GM12875 (cell line): Measurements from ENCODE around the gene NKG7.

Experiments
- H3K4me3 ChIP-seq: one replicate; pipeline ENCODE4 v1.5.1; 2011; ENCODE audit warnings: low read depth, low read length, control low read depth
- CTCF ChIP-seq: IDR thresholded peaks from 2 replicates; pipeline ENCODE4 v1.5.1; 2011; ENCODE audit warnings: low read depth, mild to moderate bottlenecking, control low read depth, inconsistent platforms, low read length, moderate library complexity, borderline replicate concordance; ENCODE audit not compliant: insufficient read depth

NKG7 gene

DNA sequence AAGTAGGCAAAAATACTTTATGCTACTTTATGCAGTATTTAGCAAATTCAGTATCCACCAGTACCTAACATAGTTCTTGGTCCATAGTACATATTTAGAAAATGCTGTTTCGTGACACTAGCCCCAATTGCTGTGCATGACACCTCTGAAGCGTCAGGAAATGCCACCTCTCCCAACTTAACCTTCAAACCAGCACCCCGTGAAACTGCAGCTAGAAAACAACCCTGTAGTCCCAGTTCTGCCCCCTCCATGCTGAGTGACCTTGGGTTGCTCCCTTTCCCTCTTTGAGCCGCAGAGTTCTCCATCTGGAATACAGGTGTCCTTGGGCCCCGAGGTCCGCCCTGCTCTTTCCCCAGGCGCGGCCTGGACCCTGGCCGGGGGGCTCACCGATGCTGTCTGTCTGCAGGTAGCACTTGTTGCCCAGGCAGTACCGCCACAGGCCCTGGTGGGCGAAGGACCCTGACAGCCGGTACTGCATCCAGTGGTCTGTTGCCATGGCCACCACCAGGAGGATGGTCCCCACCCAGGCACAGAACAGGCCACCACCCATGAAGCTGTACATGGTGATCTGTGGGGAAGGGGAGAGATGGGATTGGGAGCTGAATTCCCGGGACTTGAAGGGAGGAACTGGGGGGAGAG lies 14.5 kb upstream of the NKG7 start:
- H3K4me3 ChIP-seq: no peak overlapping the region
- no peak for TF ChIP-seq CTCF

DNA sequence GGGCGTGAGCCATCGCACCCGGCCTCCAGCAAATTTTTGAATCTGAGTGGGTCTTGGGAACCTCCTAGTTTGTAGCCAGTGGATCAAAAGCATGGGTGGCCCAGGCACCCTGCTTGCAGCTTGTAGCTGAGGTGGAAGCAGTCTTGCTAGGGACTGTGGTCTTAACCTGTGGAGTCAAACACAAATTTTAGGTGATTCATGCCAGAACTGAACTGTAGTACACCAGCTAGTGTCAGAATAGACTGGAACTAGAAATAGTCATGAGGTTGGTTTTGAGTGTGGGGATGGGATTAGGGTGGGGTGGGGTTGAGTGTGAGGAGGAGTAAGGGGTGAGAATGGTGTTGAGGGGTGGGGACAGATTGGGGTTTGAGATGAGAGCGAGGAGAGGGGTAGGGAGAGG lies 9.6 kb upstream of the NKG7 start:
- TF ChIP-seq CTCF: no peak
- no peak overlapping the region for H3K4me3 ChIP-seq

DNA sequence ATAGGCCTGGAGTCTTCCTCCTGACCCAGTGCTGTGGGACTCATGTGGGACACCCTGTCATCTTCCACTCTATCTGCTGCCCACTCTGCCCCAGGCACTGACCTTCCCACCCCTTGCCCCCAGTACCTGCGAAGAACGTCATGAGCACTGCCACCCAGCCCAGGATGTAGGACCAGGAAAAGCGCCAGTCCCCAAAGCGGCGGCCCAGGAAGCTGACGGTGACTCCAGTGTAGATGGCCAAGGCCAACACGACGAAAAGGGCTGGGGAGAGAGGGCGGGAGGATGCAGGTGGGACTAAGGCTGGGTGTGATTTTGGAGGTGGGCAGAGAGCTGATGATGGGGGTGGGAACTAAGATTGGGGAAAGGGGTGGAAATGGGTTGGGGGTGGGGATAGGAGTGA lies 7.9 kb upstream of the NKG7 start:
- H3K4me3 ChIP-seq: no peak overlapping the region
- TF ChIP-seq CTCF: no peak

- no peak for TF ChIP-seq CTCF
- H3K4me3 ChIP-seq: no peak overlapping the region
Observed at GRCh38 chr19:51377422-51377821, 5.0 kb upstream of the NKG7 start.

DNA sequence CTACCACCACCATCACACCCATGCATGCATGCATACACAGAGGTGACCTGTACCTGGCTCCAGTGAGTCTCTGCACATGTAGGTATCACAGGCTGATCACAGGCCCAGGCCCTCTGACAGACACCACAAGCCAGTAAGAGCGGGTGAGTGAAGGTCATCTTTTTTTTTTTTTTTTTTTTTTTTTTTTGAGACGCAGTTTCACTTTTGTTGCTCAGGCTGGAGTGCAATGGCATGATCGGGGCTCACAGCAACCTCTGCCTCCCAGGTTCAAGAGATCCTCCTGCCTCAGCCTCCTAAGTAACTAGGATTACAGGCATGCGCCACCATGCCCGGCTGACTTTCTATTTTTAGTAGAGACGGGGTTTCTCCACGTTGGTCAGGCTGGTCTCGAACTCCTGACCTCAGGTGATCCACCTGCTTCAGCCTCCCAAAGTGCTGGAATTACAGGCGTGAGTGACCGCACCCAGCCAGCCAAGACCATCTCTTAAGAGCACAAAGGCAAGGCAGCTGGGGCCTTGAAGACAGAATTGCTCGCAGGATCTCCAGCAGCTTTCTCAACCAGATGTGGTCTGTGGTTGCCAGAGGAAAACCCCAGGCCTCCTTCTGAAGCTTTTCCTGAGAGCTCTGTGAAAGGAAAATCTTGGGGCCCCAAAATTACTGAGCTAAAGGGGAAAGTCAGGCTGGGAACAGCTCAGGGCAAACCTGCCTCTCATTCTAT lies 3.2 kb upstream of the NKG7 start:
- no peak for TF ChIP-seq CTCF
- H3K4me3 ChIP-seq: no peak overlapping the region

- peak overlapping the region; percentile 19 for H3K4me3 ChIP-seq
Observed at GRCh38 chr19:51372021-51372648, 319 bp downstream of the NKG7 start.

More at GRCh38 chr19:51372021-51372648, 319 bp downstream of the NKG7 start:
- no peak for TF ChIP-seq CTCF
